ENCODE data around the gene LCA5L. TPM values are rescaled to one million over a fixed set of nuclear protein-coding genes. Genes with fewer than 3 reads are reported as not detected.

Gene LCA5L
- total and polyA plus RNA-seq, 2 donors (not counting 1 experiment from before 2014, with no cell fraction given): 0.62 TPM; not detected in 1

- no peaks in the 10 kb centered on the region for H3K27me3 ChIP-seq (replicated peaks in 1 of 4; ENCODE audit: control extremely low read depth in 1 of 4, control insufficient read depth in 3 of 4, insufficient read depth in 4 of 4, low read length in 3 of 4)
- POLR2A ChIA-PET: no interaction called here
These were observed 27.2 kb upstream of the LCA5L start for GRCh38 chr21:39472786-39473185.

GRCh38 chr21:39471598-39471997 lies 26.0 kb upstream of the LCA5L start:
- H3K4me1 ChIP-seq (ENCODE audit: control insufficient read depth in 2 of 2, insufficient read depth in 2 of 2, low read length in 2 of 2): no peaks in the 10 kb centered on the region
- Mint-ChIP-seq H3K9me3 (ENCODE audit: insufficient read depth) (no peaks in the 10 kb centered on the region), H3K4me3 (no peak overlapping the region), H3K27me3 (no peaks in the 10 kb centered on the region), H3K27ac (no peak overlapping the region), H3K4me1 (no peaks in the 10 kb centered on the region)
- DNase-seq: no peak
- no peak for ATAC-seq (ENCODE audit: low read depth)
- no peak overlapping the region for H2AFZ ChIP-seq (ENCODE audit: insufficient read depth, low read depth, low read length, poor library complexity, severe bottlenecking)
- no CpG with 5 or more reads among the region's 3 CpGs for WGBS (ENCODE audit: insufficient coverage)
- no peak overlapping the region for H3K9ac ChIP-seq (ENCODE audit: low read length)
- intact Hi-C loops (cut with micrococcal nuclease): no loop called here
- no peak overlapping the region for H3K4me2 ChIP-seq (replicated peaks; ENCODE audit: low read depth, low read length, poor library complexity, severe bottlenecking)
- no peaks in the 10 kb centered on the region for H3K27me3 ChIP-seq (replicated peaks in 1 of 4; ENCODE audit: control extremely low read depth in 1 of 4, control insufficient read depth in 3 of 4, insufficient read depth in 4 of 4, low read length in 3 of 4)
- H3K27ac ChIP-seq (ENCODE audit: low read length in 2 of 2): no peak overlapping the region
- H3K4me3 ChIP-seq (ENCODE audit: control extremely low read depth in 1 of 5, extremely low read depth in 1 of 5, insufficient read depth in 1 of 5, low read depth in 2 of 5, low read length in 4 of 5): no peak overlapping the region
- ChIA-PET CTCF (no interaction called here), POLR2A (no interaction called here)
- no peaks in the 10 kb centered on the region for H3K9me3 ChIP-seq (ENCODE audit: control extremely low read depth in 1 of 3, control insufficient read depth in 2 of 3, insufficient read depth in 1 of 3, low read length in 2 of 3)
- no peaks in the 10 kb centered on the region for H4K20me1 ChIP-seq (ENCODE audit: control insufficient read depth, insufficient read depth, low read length, poor library complexity, severe bottlenecking)
- TF ChIP-seq, protein P1, sequence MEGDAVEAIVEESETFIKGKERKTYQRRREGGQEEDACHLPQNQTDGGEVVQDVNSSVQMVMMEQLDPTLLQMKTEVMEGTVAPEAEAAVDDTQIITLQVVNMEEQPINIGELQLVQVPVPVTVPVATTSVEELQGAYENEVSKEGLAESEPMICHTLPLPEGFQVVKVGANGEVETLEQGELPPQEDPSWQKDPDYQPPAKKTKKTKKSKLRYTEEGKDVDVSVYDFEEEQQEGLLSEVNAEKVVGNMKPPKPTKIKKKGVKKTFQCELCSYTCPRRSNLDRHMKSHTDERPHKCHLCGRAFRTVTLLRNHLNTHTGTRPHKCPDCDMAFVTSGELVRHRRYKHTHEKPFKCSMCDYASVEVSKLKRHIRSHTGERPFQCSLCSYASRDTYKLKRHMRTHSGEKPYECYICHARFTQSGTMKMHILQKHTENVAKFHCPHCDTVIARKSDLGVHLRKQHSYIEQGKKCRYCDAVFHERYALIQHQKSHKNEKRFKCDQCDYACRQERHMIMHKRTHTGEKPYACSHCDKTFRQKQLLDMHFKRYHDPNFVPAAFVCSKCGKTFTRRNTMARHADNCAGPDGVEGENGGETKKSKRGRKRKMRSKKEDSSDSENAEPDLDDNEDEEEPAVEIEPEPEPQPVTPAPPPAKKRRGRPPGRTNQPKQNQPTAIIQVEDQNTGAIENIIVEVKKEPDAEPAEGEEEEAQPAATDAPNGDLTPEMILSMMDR (IDR thresholded peaks at IDR 0.05): no peak
- no peak for TF ChIP-seq EZH2 (IDR thresholded peaks at IDR 0.05; ENCODE audit: borderline replicate concordance, insufficient read depth, low read depth, low read length, poor library complexity, severe bottlenecking)
- H3K79me2 ChIP-seq (ENCODE audit: control insufficient read depth, insufficient read depth, low read length): no peaks in the 10 kb centered on the region
- H3K36me3 ChIP-seq (replicated peaks in 1 of 2; ENCODE audit: control extremely low read depth in 1 of 2, control insufficient read depth in 1 of 2, extremely low read depth in 1 of 2, insufficient read depth in 2 of 2, low read length in 1 of 2): no peaks in the 10 kb centered on the region

More at GRCh38 chr21:39472786-39473185, 27.2 kb upstream of the LCA5L start:
- Mint-ChIP-seq H3K4me1 (no peaks in the 10 kb centered on the region), H3K27me3 (no peaks in the 10 kb centered on the region), H3K27ac (no peak overlapping the region), H3K4me3 (no peak overlapping the region), H3K9me3 (ENCODE audit: insufficient read depth) (no peaks in the 10 kb centered on the region)
- ATAC-seq (ENCODE audit: low read depth): no peak
- H3K4me1 ChIP-seq (ENCODE audit: control insufficient read depth in 2 of 2, insufficient read depth in 2 of 2, low read length in 2 of 2): no peaks in the 10 kb centered on the region
- no peaks in the 10 kb centered on the region for H3K9me3 ChIP-seq (ENCODE audit: control extremely low read depth in 1 of 3, control insufficient read depth in 2 of 3, insufficient read depth in 1 of 3, low read length in 2 of 3)
- no peak overlapping the region for H3K4me2 ChIP-seq (replicated peaks; ENCODE audit: low read depth, low read length, poor library complexity, severe bottlenecking)
- WGBS (ENCODE audit: insufficient coverage): no CpG with 5 or more reads among the region's 4 CpGs
- no peak overlapping the region for H3K27ac ChIP-seq (ENCODE audit: low read length in 2 of 2)
- no peaks in the 10 kb centered on the region for H4K20me1 ChIP-seq (ENCODE audit: control insufficient read depth, insufficient read depth, low read length, poor library complexity, severe bottlenecking)
- no peaks in the 10 kb centered on the region for H3K36me3 ChIP-seq (replicated peaks in 1 of 2; ENCODE audit: control extremely low read depth in 1 of 2, control insufficient read depth in 1 of 2, extremely low read depth in 1 of 2, insufficient read depth in 2 of 2, low read length in 1 of 2)
- no peak for DNase-seq
- CTCF ChIA-PET: no interaction called here
- H3K9ac ChIP-seq (ENCODE audit: low read length): no peak overlapping the region
- H2AFZ ChIP-seq (ENCODE audit: insufficient read depth, low read depth, low read length, poor library complexity, severe bottlenecking): no peak overlapping the region
- TF ChIP-seq EZH2 (IDR thresholded peaks at IDR 0.05; ENCODE audit: borderline replicate concordance, insufficient read depth, low read depth, low read length, poor library complexity, severe bottlenecking): no peak
- TF ChIP-seq, protein P1 (IDR thresholded peaks at IDR 0.05): no peak
- intact Hi-C loops (cut with micrococcal nuclease): no loop called here
- no peak overlapping the region for H3K4me3 ChIP-seq (ENCODE audit: control extremely low read depth in 1 of 5, extremely low read depth in 1 of 5, insufficient read depth in 1 of 5, low read depth in 2 of 5, low read length in 4 of 5)
- no peaks in the 10 kb centered on the region for H3K79me2 ChIP-seq (ENCODE audit: control insufficient read depth, insufficient read depth, low read length)

All from B cell (primary cell).